ENCODE results near the gene STK32B.

DNA sequence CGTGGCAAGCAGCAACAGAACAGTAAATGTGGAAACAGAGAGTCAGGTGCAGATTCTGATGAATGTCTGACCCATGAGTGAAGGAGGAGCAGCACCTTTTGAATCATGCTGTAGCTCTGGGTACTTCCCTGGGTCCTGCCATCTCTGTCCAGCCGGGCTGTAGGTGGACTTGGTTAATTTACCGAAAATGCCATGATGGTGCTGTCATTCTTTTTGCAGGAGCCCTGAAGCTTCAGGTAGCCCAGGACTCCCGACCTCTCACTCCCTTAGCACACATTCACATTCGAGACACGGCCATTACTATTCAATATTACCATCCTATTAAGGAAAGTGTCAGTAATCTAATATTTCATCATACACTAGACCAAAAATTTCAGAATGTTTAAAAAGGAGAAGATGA is 320.9 kb downstream of the STK32B start:
- TF ChIP-seq, protein P1, sequence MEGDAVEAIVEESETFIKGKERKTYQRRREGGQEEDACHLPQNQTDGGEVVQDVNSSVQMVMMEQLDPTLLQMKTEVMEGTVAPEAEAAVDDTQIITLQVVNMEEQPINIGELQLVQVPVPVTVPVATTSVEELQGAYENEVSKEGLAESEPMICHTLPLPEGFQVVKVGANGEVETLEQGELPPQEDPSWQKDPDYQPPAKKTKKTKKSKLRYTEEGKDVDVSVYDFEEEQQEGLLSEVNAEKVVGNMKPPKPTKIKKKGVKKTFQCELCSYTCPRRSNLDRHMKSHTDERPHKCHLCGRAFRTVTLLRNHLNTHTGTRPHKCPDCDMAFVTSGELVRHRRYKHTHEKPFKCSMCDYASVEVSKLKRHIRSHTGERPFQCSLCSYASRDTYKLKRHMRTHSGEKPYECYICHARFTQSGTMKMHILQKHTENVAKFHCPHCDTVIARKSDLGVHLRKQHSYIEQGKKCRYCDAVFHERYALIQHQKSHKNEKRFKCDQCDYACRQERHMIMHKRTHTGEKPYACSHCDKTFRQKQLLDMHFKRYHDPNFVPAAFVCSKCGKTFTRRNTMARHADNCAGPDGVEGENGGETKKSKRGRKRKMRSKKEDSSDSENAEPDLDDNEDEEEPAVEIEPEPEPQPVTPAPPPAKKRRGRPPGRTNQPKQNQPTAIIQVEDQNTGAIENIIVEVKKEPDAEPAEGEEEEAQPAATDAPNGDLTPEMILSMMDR (IDR thresholded peaks at IDR 0.05) = no peak
- no peak for TF ChIP-seq POLR2A (IDR thresholded peaks at IDR 0.05)
